D341Med (cell line): ENCODE measurements around the gene WDR90.

ENCODE experiments used
- DNase-seq: peaks from one replicate; pipeline ENCODE4 v3.0.0; 2012; ENCODE audit warnings: low spot score

WDR90 gene

GRCh38 chr16:708019-708418, 58.9 kb downstream of the WDR90 start:
- DNase-seq: no peak

- no peak for DNase-seq
Observed at GRCh38 chr16:708959-709358, 59.8 kb downstream of the WDR90 start.

GRCh38 chr16:709566-710499, 60.7 kb downstream of the WDR90 start:
- peak; percentile 76 for DNase-seq

GRCh38 chr16:710500-711075, 61.4 kb downstream of the WDR90 start:
- no peak for DNase-seq

GRCh38 chr16:711084-711483, 61.9 kb downstream of the WDR90 start:
- no peak for DNase-seq

GRCh38 chr16:711548-712320, 62.6 kb downstream of the WDR90 start:
- DNase-seq: peak; percentile 86

- DNase-seq: peak; percentile 56
Observed at GRCh38 chr16:712740-713250, 63.6 kb downstream of the WDR90 start.

GRCh38 chr16:714079-714478, 64.9 kb downstream of the WDR90 start:
- DNase-seq: no peak

GRCh38 chr16:714558-715476, 65.7 kb downstream of the WDR90 start, which contains the start of gene METRN:
METRN (plus strand) TSS chr16:715118; CDS start chr16:715290, 172 bp downstream.
- peak; percentile 94 for DNase-seq

GRCh38 chr16:715477-716199, 66.5 kb downstream of the WDR90 start:
- DNase-seq: peak; percentile 71

- DNase-seq: no peak
Observed at GRCh38 chr16:716200-716568, 67.0 kb downstream of the WDR90 start.

- DNase-seq: no peak
Observed at GRCh38 chr16:716768-717325, 67.7 kb downstream of the WDR90 start.
